Stimulated activated CD8-positive, alpha-beta memory T cell treated with anti-CD3 and anti-CD28 coated beads, Interleukin-12 subunit alpha, Interleukin-12 subunit beta, amount 100 ng/mL, for 1 hour (primary cell): ENCODE data around the gene RAD9A.
"Not testable (repeated sequence)": the region's sequence is repeated elsewhere in the genome, so short reads cannot be mapped to it uniquely, and the experiment has no call there.

Experiments used
- DNase-seq: peaks from one replicate; pipeline ENCODE4 v3.0.0-alpha.2; 2020; ENCODE audit warnings: low read depth

RAD9A gene

DNA sequence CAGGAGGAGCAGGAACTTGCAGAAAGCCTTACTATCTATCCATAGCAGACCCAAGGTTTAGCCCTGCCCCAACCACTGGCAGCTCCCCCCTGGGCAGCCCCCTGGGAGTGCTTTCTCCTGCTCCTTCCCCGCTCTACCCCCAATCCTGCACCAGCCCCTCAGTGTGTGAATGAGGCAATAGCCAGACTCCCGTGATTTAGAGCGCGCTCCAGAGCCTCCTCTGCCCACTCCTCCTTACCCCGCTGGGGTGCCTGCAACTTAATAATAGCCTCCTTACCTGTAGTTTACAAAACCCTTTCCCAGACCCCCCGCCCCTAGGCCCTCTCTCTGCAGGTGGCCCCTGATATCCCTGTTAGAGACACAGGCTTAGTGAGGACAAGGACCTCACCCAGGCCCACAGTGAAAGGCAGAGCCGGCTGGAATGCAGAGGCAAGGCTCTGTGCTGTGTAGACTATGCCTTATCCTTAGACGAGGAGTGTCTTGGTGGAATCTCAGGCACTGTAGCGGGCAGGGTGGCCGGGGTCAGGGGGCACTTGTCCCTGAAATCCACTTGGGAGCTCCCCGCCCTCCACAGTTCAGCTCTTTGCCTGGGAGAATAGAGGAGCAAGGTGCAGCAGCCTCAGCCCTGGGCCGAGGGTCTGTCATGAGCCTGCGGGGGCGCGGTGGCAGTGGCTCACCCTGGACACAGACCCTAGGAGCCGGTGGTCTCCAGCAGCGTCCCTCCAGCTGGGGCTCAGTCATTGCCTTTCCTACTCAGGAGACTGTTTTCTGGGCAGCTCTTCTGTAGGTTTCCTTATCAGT lies 19.4 kb downstream of the RAD9A start:
- no peak for DNase-seq

GRCh38 chr11:67411785-67412152 lies 20.0 kb downstream of the RAD9A start:
- no peak for DNase-seq

DNA sequence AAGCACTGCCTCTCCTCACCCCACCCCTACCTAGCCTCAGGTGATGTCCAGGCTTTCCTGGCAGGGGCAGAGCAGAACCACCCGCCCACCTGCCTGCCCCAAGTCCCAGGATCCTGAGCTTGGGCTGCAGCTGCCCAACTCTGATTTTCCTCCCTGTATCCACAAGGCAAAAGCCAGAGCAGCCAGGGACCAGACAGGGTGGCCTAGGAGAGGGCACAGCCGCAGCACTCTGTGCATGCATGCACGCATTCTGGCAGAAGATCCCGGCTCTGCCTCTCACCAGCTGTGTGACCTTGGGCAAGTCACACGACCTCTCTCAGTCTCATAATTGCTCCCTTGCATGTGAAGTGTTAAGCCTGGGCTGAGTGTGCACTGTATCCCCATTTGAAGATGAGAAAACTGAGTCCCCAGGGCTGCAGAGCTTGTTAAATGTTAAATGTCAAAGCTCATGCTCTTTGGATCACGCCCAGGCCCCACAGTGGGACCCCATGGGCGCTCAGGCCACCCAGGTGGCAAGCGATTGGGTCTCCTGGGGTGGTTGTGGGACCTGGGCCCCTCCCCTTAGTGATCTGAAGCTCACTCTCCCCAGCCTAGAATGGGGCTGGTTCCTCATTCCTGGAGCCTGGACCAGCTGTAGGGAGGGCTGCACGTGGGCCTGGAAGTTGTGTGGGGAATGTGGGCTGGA lies 20.9 kb downstream of the RAD9A start:
- no peak for DNase-seq

DNA sequence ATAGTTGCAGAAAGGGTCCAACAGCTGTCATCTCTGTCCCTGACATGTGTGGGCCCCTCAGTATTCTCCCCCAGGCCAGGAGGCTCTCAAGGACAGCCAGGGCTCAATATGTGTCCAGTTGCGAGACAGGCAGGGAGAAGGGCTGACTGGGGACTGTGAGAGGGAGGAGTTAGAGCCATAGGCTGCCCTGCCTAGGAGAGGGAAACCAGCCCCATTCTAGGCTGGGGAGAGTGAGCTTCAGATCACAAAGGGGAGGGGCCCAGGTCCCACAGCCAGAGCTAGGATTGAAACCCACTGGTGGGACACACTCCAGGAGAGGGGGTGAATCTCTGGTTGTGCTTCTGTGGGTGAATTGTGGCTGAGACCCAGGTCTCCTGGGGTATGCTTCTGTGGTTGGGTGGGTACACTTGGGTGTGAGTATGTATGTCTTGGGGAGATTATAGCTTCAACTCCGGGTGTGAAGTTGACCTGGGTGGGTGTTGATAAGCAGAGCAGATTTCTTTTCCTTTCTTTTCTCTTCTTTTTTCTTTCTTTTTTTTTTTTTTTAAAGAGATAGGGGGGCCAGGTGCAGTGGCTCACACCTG lies 21.6 kb downstream of the RAD9A start:
- no peak for DNase-seq

- no peak for DNase-seq
These were observed 23.9 kb downstream of the RAD9A start, which contains the start of gene CARNS1 for GRCh38 chr11:67415501-67416304. Gene CARNS1 (plus strand): TSS chr11:67415678. CDS start chr11:67416200, 522 bp downstream.

DNA sequence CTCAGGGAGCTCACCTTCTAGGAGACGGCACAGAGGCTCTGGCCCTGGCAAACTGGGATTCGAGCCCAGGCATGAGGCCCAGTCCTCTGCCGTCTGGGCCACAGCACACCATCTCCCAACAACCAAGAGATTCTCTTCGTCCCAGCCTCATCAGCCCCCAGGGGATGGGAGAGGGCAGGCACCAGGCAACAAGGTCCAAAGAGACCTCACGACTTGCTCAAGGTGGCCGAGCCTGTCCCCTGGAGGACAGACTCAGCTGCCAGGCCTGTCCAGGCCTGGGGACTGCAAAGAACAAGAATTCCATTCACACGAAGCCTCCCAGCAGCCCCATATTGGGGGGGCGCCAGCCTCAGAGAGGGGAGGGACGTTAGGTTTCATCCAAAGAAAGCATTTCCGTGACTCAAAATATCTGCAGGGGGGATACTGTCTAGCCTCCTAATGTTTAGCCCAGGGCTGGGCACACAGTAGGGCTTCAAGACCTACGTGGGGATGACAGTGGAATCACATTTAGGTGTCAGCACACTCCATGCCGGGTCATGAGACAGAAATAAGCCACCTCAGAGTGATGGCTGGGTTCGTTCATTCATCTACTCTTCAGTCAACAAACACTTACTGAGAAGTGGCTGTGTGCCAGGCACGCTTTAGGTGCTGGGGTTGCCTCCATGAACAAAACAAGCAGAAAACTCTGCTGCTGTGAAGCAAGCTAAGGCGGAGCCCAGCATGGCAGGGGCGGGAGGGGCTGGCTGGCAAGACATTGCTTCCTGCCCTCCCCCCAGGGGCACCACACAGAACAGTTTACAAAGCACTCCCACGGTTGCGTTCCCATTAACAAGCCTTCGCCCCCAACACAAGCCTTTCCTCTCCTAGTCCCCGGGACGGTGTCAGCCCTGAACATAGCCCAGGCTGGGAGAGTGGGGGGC lies 24.9 kb downstream of the RAD9A start:
- peak; percentile 69 for DNase-seq

DNA sequence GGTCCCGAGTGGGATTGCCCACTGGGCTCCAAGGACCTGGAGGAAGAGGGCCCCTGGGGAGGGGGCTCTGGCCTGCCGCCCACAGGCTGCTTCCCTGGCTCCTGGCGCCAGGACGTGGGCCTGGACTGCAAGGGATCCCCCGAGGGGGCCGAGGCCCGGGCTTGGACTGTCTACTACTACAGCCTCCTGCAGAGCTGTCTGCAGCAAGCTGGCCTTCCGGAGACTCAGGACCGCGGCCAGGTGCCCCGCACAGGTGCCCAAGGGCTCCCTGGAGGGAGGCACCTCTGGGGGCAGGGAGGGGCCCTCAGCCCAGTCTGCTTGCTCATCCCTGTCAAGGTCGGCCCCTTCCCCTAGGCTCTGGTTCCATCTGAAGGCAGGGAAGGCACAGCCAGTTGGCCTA lies 25.6 kb downstream of the RAD9A start:
- DNase-seq: no peak

- no peak for DNase-seq
These were observed 26.9 kb downstream of the RAD9A start for GRCh38 chr11:67418476-67419281.

- no peak for DNase-seq
These were observed 27.7 kb downstream of the RAD9A start for GRCh38 chr11:67419325-67420049.

- DNase-seq: no peak
These were observed 28.4 kb downstream of the RAD9A start for GRCh38 chr11:67420147-67420645.

GRCh38 chr11:67420646-67421429 lies 29.1 kb downstream of the RAD9A start:
- peak; percentile 97 for DNase-seq

DNA sequence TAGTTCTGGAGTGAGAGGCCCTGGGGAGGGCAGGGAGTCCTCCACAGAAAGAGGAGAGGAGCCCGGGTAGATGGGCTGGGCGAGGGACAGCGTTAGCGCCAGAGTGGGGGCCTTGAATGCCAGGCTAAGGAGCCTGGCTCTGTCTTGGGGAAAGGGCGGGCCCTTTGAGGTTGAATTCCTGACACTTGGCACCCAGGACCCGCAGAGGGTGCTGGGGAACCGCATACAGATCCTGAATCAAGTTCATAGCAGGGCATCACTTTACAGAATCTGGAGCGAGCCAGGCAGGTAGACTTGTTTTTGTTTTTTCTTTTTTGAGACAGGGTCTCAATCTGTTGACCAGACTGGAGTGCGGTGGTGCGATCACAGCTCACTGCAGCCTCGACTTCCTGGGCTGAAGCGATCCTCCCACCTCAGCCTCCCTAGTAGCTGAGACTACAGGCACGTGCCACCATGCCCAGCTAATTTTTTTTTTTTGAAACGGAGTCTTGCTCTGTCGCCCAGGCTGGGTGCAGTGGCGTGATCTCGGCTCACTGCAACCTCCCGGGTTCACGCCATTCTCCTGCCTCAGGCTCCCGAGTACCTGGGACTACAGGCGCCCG lies 29.7 kb downstream of the RAD9A start:
- DNase-seq: no peak

DNA sequence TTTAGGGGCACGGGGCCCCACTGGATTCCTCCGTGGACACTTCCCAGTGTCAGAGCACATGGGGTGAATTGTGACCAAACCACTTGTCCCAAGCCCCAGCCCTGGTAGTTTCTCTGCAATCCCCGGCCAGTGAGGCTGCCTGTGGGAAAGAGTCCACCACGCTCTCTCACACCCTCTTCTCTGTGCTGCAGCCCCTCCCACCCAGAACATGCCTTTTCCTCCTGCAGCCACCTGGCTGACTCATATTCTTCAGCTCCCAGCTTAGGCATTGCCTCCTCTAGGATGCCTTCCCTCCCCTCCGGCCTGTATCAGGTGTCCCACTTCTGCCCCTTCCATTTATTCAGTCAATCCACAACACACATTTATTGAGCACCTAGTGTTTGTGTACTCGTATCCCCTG lies 31.1 kb downstream of the RAD9A start:
- DNase-seq: no peak

DNA sequence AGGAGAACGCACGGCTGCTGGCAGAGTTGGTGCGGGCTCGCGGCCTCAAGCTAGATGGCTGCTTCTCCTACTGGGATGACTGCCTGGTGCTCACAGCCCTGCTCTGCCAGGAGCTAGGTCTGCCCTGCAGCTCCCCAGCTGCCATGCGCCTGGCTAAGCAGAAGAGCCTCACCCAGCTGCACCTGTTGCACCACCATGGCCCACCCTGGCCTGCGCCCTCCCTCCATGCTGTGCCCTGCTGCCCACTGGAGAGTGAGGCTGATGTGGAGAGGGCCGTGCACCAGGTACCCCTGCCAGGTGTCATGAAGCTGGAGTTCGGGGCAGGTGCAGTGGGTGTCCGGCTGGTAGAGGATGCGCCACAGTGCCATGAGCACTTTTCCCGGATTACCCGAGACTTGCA lies 31.7 kb downstream of the RAD9A start:
- no peak for DNase-seq

- no peak for DNase-seq
These were observed 32.3 kb downstream of the RAD9A start for GRCh38 chr11:67423891-67424613.

GRCh38 chr11:67427364-67427859 lies 35.6 kb downstream of the RAD9A start:
- DNase-seq: not testable (repeated sequence)
